Caco-2 (cell line): Measurements from ENCODE around the gene BCO1. TPM values are rescaled to one million over a fixed set of nuclear protein-coding genes. Genes with fewer than 3 reads are reported as not detected.

ENCODE experiments used
- BruUV-seq: library from RNA; stranded (reverse); fragments of 400-500 nt; replicated peaks from 2 replicates; lab custom pipeline; 2021; lab: Mats Ljungman, UMichigan
- CTCF ChIA-PET: fragments of 300-600 bp; sonication (Branson Sonifier 250); formaldehyde crosslinking; loops from one replicate; lab custom pipeline; 2022; ENCODE audit warnings: antibody characterized with exemption; lab: Charles Lee
- POLR2A ChIA-PET: fragments of 300-600 bp; sonication (Branson Sonifier 250); formaldehyde crosslinking; loops from one replicate; lab custom pipeline; 2022; ENCODE audit warnings: antibody characterized with exemption; lab: Charles Lee
- DNase-seq, 2 experiments: peaks; one replicate each; pipeline versions ENCODE4 v3.0.0 to v3.0.0-alpha.2; 2020 to 2022
- H3K27me3 ChIP-seq: replicated peaks from 2 replicates; pipeline ENCODE4 v1.6.0; 2011; ENCODE audit warnings: low read length; ENCODE audit not compliant: control insufficient read depth, insufficient read depth
- H3K36me3 ChIP-seq: 2 replicates; pipeline ENCODE4 v1.5.1; 2011; ENCODE audit warnings: low read length; ENCODE audit not compliant: control insufficient read depth, insufficient read depth
- H3K4me1 ChIP-seq: fragments of 250-450 bp; sonication (Bioruptor Pico); 2 replicates; pipeline ENCODE4 v1.5.1; 2020; ENCODE audit warnings: mild to moderate bottlenecking
- H3K4me3 ChIP-seq: 2 replicates; pipeline ENCODE4 v1.5.1; 2011; ENCODE audit warnings: low read depth, mild to moderate bottlenecking, control low read depth, low read length
- H3K9me3 ChIP-seq: fragments of 250-450 bp; sonication (Bioruptor Pico); 2 replicates; pipeline ENCODE4 v1.5.1; 2020; ENCODE audit warnings: mild to moderate bottlenecking, moderate library complexity
- H3K27ac Mint-ChIP-seq: one replicate; pipeline ENCODE4 v1.8.0; 2022; ENCODE audit warnings: mixed read lengths; ENCODE audit not compliant: unreplicated experiment
- H3K27me3 Mint-ChIP-seq: one replicate; pipeline ENCODE4 v1.8.0; 2022; ENCODE audit warnings: mixed read lengths; ENCODE audit not compliant: insufficient read depth, unreplicated experiment
- H3K36me3 Mint-ChIP-seq: one replicate; pipeline ENCODE4 v1.8.0; 2022; ENCODE audit warnings: mild to moderate bottlenecking, mixed read lengths; ENCODE audit not compliant: insufficient read depth, unreplicated experiment
- H3K4me1 Mint-ChIP-seq: one replicate; pipeline ENCODE4 v1.8.0; 2022; ENCODE audit warnings: low read depth, mixed read lengths; ENCODE audit not compliant: unreplicated experiment
- H3K4me3 Mint-ChIP-seq: one replicate; pipeline ENCODE4 v1.8.0; 2022; ENCODE audit warnings: mild to moderate bottlenecking, moderate library complexity, mixed read lengths; ENCODE audit not compliant: unreplicated experiment
- H3K9me3 Mint-ChIP-seq: one replicate; pipeline ENCODE4 v1.8.0; 2022; ENCODE audit warnings: mixed read lengths; ENCODE audit not compliant: unreplicated experiment
- CTCF ChIP-seq, 2 experiments: fragments of 200-600 bp in 1 of 2; IDR thresholded peaks; 1 replicate in 1 of 2; 2 replicates in 1 of 2; pipeline versions ENCODE4 v1.5.1 to v1.8.0; 2011 to 2022; ENCODE audit warnings: antibody characterized with exemption in 1 of 2, control low read depth in 1 of 2, inconsistent platforms in 1 of 2, low read depth in 1 of 2, low read length in 1 of 2, mild to moderate bottlenecking in 1 of 2, moderate library complexity in 1 of 2; ENCODE audit not compliant: insufficient read depth in 1 of 2, severe bottlenecking in 1 of 2, unreplicated experiment in 1 of 2
- intact Hi-C: fragments of 100-400 bp; cut with micrococcal nuclease; formaldehyde crosslinking; loops from one replicate; pipeline ENCODE4 v1.10.0; 2022; ENCODE audit not compliant: unreplicated experiment
- total RNA-seq: library from RNA; stranded (reverse); gene quantifications from 2 replicates; pipeline ENCODE4 v1.2.3, GENCODE V29; 2022

BCO1 gene
- total RNA-seq, 1 experiment from 2014 or later: 0.91 TPM

GRCh38 chr16:81266680-81267095 is 28.2 kb downstream of the BCO1 start:
- intact Hi-C loops: no loop called here
- H3K4me3 Mint-ChIP-seq: no peak overlapping the region
- H3K36me3 Mint-ChIP-seq: no peaks in the 10 kb centered on the region
- no peak for DNase-seq
- BruUV-seq: no TSS peak
- H3K9me3 Mint-ChIP-seq: peaks cover 13% of the 10 kb centered on the region
- H3K27ac Mint-ChIP-seq: no peak overlapping the region
- POLR2A ChIA-PET: no interaction called here
- Histone ChIP-seq H3K4me1 (no peaks in the 10 kb centered on the region), H3K36me3 (no peaks in the 10 kb centered on the region), H3K9me3 (no peaks in the 10 kb centered on the region), H3K27me3 (no peaks in the 10 kb centered on the region), H3K4me3 (no peak overlapping the region)
- CTCF ChIA-PET: no interaction called here
- TF ChIP-seq CTCF (IDR thresholded peaks at IDR 0.05; ENCODE audit: insufficient read depth in 1 of 2, low read depth in 1 of 2, low read length in 1 of 2, severe bottlenecking in 1 of 2, unreplicated experiment in 1 of 2): no peak
- H3K27me3 Mint-ChIP-seq: no peaks in the 10 kb centered on the region
- H3K4me1 Mint-ChIP-seq: peaks cover 7% of the 10 kb centered on the region

GRCh38 chr16:81268509-81268908 is 30.0 kb downstream of the BCO1 start:
- ChIA-PET CTCF (no interaction called here), POLR2A (no interaction called here)
- no peak overlapping the region for H3K4me3 Mint-ChIP-seq
- Histone ChIP-seq H3K36me3 (no peaks in the 10 kb centered on the region), H3K27me3 (no peaks in the 10 kb centered on the region), H3K9me3 (no peaks in the 10 kb centered on the region), H3K4me1 (peaks cover 5% of the 10 kb centered on the region), H3K4me3 (no peak overlapping the region)
- intact Hi-C loops: no loop called here
- no peak for DNase-seq
- BruUV-seq: no TSS peak
- H3K36me3 Mint-ChIP-seq: no peaks in the 10 kb centered on the region
- no peak for TF ChIP-seq CTCF (IDR thresholded peaks at IDR 0.05; ENCODE audit: insufficient read depth in 1 of 2, low read depth in 1 of 2, low read length in 1 of 2, severe bottlenecking in 1 of 2, unreplicated experiment in 1 of 2)
- H3K9me3 Mint-ChIP-seq: peaks cover 13% of the 10 kb centered on the region
- H3K27me3 Mint-ChIP-seq: no peaks in the 10 kb centered on the region
- peaks cover 11% of the 10 kb centered on the region for H3K4me1 Mint-ChIP-seq
- no peak overlapping the region for H3K27ac Mint-ChIP-seq

- CTCF ChIA-PET: interaction anchor here (0.6 to 1.6 kb wide), 4 partner anchors 10 to 92 kb away, joined by 3 to 5 read pairs (median 4); no protein-coding TSS in a partner anchor
- BruUV-seq: TSS peak; percentile 72
- H3K4me1 Mint-ChIP-seq: peaks cover 31% of the 10 kb centered on the region
- Histone ChIP-seq H3K9me3 (no peaks in the 10 kb centered on the region), H3K4me1 (peaks cover 52% of the 10 kb centered on the region), H3K4me3 (no peak overlapping the region), H3K36me3 (no peaks in the 10 kb centered on the region), H3K27me3 (no peaks in the 10 kb centered on the region)
- TF ChIP-seq CTCF (IDR thresholded peaks at IDR 0.05; ENCODE audit: insufficient read depth in 1 of 2, low read depth in 1 of 2, low read length in 1 of 2, severe bottlenecking in 1 of 2, unreplicated experiment in 1 of 2): no peak
- no peaks in the 10 kb centered on the region for H3K36me3 Mint-ChIP-seq
- POLR2A ChIA-PET: interaction anchor here (1.7 kb wide), 1 partner anchor 41 kb away, joined by 12 read pairs; the partner anchor contains the start of gene GAN
- intact Hi-C loops: no loop called here
- H3K27ac Mint-ChIP-seq: peak overlapping the region; percentile 92
- H3K4me3 Mint-ChIP-seq: no peak overlapping the region
- no peaks in the 10 kb centered on the region for H3K27me3 Mint-ChIP-seq
- no peaks in the 10 kb centered on the region for H3K9me3 Mint-ChIP-seq
- DNase-seq: no peak
These were observed 34.9 kb downstream of the BCO1 start for GRCh38 chr16:81273223-81273950.
